Endometrial microvascular endothelial cells (primary cell): ENCODE results near the gene FUT3. TPM values are rescaled to one million over a fixed set of nuclear protein-coding genes. Genes with fewer than 3 reads are reported as not detected.

ENCODE experiments used
- in situ Hi-C: cut with HindIII; loops from 2 replicates; pipeline ENCODE4 v1.10.0; 2017; ENCODE audit warnings: low sequenced_read_pairs, low pct_unique_long_range_greater_than_20kb; ENCODE audit errors: inconsistent ontology term
- total RNA-seq: library from RNA; depleted of rRNA; stranded (reverse); fragments of >200 nt; gene quantifications from one replicate; pipeline ENCODE4 v1.2.3, GENCODE V29; 2015; ENCODE audit errors: inconsistent ontology term

Gene FUT3
- total RNA-seq, 1 donor from 2014 or later: not detected

DNA sequence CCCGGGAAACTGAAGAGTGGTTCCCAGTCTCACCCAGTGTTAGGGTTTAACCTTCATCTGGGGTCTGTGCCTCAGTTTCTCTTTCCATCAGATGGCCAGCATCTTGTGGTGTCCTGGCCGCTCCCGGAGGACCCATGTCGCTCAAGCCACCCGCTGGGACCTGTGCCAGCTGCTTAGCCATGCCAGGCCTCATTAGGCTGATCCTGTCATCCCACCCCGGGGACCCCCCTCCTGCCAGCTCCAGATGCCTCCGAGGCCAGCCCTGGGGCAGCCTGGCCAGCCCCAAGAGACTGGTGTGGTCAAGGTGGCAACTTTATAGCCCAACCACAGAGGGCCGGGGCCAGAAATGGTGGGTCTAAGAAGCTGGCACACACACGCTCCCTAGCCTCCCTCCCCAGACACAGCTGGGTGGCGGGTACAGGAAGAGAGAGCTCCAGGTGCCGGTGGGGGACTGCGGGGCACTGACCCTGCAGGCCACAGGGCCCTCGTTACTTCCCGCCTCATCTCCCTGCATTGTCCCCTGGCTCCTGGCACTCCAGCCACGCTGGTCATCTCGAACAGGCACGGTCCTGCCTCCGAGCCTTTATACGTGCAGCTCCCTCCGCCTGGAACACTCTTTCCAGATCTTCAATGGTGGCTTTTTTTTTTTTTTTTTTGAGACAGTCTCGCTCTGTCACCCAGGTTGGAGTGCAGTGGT lies 43.0 kb downstream of the FUT3 start:
- in situ Hi-C loops: no loop called here

DNA sequence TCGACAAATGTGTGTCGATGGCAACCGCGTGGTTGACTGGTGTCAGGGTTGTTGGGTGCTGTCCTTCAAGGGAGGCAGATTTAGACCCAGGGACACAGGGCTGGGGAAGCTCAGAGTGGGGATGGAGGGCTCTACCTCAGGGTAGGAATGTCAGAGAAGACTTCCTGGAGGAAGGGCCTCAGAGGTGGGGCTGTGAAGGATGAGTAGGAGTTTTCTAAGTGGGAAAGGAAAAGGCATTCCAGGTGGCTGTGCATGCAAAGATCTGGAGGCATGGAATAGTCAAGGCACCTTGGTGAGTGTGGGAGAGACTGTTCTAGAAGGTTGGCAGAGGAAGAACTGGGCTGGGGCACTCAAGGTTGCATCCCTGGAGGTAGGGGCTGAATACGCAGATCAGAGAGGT lies 44.3 kb downstream of the FUT3 start:
- in situ Hi-C loops: no loop called here

DNA sequence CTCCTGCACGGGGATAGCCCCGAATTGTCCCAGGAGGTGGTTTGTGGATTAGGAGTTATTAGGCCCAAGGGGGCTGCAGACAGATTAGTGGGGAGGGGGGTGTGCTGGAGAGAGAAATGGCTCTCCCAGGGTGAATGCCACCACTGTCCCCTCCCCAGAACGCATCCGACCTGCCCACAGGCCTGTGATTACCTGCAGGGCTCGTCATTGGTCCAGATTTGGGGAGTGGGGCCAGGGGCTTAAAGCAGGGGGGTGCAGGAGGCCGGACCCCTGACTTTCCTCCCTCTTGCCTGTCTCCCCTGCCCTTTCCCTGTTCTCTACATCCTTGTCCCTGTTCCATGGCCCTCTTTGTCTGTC lies 45.1 kb downstream of the FUT3 start:
- in situ Hi-C loops: no loop called here

DNA sequence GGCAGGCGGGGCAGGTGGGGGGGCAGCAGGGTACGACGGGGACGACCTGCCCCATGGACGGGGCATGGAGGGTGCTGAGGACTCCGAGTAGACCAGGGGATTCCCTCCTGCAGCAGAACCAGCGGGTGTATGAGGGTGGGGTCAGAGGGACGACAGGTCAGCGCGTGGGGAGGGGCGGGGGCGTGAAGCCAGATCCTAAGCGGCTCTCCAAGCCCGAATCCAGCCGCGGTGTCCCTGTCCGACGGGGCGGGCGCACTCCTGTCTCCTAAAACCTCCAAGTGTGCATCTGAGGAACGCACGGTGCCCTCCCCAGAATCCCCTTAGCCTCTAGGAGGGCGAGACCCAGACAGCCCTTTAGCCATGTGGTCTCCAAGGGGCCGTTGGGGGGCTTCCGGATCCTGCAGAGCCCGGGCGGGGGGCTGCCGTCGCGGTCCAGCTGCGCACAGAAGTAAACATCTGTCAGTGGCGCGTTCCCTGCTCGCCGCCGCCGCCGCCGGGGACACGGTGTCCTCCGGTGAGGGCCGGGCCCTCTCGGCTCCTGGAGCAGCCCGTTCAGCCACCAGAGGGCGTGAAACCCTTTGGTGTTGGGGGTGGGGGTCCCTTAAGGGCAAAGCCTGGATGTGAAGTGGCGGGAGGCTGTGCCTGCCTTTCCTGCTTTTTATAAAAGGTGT lies 45.7 kb downstream of the FUT3 start:
- in situ Hi-C loops: no loop called here

DNA sequence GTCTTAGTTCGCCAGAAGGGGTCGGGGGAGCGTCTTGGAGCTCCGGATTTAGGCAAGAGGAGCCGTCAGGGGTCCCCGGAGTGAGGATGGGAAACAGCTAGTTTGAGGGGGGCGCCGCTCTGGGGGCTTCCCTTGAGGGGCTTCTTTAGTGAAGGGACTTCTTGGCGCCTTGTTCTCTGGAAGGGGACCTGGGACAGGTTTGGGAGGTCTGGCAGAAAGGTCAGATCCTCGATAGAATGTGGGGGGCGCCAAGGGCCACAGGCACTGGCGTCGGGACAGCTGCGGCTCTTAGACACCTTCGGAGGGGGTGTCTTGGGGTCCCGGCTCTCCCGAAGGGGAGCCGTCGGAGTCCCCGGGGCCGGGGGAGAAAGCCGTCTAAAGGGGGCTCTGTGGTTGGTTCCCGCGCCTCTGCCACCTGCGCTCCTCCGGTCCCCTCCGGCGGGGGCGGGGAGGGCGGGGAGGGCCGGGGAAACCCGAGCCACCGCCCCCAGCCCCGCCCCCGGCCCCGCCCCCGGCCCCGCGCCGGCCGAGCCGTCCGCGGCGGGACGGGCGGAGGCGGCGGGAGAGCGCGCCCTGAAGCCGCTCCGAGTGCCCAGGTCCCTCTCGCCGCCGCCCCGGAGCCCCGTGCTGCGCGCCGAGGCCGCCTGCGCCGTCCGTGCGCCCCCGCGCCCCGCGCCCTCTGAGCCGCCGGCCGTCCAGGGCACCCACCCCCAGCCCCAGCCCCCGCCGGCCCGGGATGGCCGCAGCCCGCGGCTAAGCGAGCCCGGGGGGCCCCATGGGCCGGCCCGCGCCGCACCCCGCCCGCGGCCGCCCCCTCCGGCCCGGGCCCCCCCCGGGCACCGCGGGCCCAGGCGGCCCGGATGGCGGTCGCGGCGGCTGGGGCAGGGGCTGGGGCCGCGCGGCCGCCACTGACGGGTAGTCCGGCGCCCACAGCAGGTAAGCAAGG lies 46.5 kb downstream of the FUT3 start, which contains the start of gene NRTN:
NRTN (plus strand) TSS at position 552 of the 946 bp plus-strand sequence. CDS start 19,099 bp downstream, outside the sequence.
- in situ Hi-C loops: no loop called here

DNA sequence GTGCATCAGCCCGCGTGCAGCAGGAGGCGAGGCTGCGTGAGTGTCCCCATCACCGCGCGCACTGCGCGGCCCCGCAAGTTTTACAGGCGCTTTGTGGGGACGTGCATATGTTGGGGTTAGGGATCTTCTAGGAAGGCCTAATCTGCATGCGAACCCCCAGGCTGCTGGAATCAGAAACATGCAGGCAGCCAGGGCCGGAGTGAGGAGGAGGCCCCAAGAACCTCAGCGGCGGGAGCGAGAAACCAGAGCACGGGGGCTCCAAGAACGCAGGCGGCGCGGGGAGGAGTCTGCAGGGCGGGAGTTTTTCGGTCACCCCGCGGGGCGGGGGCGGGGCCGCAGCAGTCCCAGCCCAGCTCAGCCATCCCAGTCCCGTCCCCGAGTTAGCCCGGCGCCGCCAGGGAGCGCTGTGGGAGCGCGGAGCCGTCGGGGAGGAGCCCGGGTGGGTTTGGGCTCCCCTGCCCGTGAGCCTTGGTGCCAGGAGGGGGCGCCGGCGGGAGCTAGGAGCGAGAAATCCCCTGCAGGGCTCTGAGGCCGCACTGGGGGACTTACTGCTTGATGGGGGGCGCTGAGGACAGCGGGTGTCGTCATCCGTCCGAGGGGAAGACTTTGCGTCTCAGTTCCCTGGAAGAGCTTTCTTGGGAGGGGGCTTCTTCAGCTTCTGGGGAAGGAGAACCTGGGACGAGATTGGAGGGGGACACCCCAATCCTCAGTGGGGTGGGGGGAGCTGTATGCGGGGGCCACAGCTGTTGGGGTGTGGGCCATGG lies 47.3 kb downstream of the FUT3 start:
- in situ Hi-C loops: no loop called here

DNA sequence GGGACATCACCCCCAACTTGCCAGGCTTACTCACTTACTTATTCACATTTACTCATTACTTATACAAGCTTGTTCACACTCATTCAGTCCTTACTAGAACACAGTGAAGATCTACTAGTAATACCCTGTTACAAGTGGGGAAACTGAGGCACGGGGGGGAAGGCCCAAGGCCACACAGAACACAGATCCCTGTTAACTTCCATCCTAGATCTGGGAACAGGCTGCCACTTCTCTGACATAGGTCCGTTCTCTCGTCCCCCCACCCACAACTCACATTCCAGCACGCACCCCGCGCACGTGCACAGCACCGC lies 47.9 kb downstream of the FUT3 start:
- in situ Hi-C loops: no loop called here

DNA sequence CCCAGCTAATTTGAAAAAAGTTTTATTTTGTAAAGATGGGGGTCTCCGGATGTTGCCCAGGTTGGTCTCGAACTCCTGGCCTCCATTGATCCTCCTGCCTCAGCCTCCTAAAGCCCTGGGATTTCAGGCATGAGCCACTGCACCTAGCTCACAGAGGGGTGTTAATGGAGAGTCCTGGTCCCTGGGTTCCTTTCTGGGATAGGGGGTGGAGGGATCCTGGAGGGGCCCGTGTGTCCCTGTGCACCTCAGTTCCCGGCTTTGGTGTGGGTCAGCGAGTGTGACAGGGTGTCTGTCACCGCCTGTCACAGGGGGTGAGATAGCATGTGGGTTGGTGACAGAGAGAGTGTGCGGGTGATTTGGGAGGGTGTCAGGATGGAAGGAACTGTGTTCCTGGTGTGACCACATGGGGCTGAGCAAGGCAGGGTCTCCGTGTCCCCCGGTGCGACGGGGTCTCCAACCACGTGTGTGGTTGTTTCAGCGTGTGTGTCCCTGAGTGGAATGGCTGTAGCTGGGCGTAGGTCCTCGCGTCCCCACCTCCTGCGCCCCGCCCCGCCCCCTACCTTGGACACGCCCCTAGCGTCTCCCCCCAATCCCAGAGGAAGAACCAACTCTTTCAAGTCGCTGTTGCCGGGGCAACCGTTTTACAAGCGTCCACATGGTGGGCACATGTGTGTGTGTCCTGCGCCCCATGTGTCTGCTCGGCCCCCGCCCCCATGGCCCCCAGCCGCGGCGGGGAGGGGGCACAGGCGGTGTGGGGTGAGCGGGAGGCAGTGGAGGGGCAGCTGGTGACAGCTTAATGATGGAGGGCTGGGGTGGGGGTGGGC lies 49.2 kb downstream of the FUT3 start:
- in situ Hi-C loops: no loop called here

DNA sequence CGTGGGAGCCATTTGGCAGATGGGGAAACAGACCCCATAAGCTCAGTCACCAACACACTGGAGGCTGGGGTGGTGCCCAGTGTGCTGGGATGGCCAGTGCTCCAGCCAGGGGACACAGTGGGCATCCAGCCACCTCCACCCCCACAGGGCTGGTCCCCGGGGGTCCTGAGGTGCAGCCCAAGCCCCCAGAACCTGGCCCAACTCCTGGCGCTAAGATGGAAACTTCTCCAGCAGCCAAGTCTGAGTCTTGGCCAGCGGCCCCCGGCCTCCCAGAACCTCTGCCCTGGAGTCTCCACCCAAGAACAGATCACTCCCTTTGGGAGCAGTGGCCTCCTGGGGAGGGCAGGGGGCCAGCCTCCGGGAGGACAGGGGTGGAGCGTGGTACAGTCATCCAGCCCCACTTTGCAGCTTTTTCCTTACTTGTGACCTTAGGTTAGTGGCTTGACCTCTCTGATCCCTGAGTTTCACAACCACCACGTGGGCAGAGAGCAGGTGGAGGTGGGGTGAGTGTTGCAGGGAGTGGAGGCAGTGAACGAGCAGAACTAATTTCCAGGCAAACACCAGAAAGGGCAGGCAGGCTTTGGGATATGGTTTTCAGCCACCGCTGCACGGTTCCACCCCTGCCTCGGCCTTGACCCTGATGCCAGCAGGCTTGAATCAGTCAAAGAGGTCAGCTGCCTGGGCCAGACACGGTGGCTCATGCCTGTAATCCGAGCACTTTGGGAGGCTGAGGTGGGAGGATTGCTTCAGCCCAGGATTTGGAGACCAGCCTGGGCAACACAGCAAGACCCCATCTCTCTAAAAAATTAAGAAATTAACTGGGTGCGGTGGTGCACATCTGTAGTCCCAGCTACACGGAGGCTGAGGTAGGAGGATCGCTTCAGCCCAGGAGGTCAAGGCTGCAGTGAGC lies 50.6 kb downstream of the FUT3 start:
- in situ Hi-C loops: no loop called here

DNA sequence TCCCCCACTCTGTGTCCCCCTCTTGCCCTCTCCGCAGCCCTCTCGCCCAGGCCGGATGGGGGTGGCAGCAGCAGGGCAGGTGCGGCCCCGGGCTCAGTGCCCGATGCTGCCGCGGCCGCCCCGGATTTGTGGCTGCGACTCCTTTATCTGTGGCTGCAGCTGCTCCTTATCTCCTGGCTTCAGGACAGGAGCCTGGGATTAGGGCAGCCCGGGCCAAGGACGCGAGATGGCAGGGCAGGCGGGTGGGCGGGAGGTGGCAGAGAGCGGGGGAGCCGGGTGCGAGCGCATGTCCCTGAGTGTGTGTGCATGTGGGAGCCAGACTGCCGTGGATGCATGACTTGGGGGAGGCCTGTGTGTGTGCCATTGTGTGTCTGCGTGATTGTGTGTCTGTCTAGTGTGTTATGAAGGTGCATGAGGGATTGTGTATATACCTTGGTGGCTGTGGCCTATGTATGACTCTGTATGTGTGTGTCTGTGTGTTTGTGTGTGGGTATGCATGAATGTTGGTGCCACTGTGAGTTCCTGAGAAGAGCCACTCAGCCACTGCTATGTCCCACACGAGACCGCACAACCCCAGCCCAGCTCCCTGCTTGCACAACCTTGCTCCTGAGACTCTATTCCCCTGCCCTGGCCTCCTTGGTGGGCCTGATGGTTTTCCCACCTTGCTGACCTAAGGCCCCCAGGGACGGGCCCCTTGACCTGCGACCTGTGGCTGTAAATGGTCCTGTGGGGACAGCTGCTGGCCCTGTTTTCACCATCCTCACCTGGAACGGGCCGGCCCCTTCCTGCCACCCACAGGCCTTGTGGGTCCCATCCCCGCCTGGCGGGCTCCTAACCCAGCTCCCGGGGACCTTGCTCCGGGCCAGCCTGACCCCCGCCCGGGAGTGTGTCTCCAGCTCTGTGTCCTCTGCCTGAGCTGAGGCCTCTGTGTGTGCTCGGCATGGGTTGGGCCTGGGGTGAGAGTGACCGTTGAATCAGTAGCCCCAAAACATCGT lies 51.7 kb downstream of the FUT3 start:
- in situ Hi-C loops: no loop called here

DNA sequence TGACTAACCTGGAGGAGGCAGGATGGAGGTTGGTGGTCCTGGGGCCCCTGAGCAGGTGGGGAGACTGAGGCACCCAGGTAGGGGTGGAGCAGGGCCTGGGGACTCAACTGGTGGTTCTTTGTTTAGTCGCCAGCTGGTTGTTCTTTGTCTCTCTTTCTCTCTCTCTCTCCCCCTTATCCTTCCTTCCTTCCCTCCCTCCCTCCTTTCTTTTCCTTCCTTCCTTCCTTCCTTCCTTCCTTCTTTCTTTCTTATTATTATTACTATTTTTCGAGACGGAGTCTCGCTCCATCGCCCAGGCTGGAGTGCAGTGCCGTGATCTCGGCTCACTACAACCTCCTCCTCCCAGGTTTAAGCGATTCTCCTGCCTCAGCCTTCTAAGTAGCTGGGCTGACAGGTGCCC lies 53.0 kb downstream of the FUT3 start:
- in situ Hi-C loops: no loop called here

DNA sequence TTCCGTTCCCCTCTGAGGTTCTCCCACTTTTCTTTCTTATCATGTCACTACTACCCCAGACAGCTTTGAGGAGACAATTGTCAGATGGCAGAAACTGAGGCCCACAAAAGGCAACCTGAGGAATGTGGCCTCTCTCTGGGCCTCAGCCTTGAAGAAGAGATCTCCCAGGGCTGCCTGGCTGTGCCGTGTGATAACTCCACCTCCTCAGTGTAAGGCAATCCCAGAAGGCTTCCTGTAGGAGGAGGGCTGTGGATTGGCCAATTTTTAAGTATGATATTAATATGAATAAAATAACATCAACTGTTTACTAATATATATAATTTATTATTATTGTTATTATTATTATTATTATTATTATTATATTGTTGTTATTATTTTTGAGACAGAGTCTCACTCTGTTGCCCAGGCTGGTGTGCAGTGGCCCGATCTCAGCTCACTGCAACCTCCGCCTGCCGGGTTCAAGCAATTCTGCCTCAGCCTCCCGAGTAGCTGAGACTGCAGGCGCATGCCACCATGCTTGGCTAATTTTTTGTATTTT lies 55.8 kb downstream of the FUT3 start:
- in situ Hi-C loops: no loop called here

DNA sequence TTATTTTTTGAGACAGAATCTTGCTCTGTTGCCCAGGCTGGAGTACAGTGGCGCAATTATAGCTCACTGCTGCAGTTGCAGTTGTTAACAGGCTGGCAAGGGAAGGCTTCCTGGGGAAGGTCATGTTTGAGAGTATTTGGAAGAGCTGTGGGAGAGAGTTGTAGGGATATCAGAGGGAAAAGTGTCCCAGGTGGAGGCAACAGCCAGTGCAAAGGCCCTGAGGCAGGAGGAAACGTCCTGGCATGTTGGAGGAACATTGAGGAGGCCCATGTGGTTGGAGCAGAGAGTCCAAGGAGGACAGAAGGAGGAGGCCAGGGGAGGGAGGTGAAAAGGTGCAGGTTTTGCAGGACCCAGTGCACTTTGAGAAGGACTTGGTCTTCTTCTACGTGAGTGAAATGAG lies 58.1 kb downstream of the FUT3 start:
- in situ Hi-C loops: no loop called here
